HL-60/S4 (cell line): ENCODE results near the gene SETBP1.

Experiments
- in situ Hi-C: fragments of 300-500 bp; cut with MboI; formaldehyde crosslinking; loops from 2 replicates; pipeline ENCODE4 v1.14.3; 2022; ENCODE audit warnings: low sequenced_read_pairs

The SETBP1 gene

DNA sequence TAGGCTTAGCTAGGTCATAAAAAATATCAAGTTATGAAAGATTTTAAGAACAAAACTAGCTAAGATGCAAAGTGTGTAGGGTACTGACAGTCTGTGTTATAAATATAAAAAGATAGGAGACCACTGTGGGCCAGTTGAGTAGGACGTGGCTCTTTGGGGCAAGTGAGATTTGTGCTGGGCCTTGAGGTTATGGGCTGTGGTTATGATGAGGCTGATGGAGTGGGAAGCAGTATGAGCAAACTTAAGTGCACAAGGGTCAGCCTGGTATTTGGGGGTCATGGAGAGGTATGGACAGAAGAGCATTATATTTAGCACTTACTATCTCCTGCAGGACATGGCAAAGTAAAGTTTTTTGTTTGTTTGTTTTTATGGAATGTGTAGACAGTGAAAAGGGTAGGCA is 70.1 kb downstream of the SETBP1 start:
- in situ Hi-C loops = no loop called here

DNA sequence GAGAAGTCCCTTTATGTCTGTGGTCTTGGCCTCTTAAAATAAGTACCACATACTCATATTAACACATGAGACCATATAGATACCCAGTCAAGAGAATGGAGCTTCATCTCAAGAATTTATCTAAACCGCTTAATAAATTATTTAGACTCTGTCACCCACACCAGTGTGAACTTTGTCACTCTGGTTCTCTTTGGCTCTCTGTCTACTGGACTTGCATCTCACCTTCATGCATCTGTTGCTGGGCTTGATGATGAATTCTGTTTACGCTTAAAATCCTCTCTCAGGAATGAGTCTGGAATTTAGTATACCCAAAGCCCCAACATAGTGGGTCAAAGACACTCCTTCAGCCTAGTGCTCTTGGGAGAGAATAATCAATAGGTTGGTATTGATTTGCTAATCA is 73.9 kb downstream of the SETBP1 start:
- in situ Hi-C loops = no loop called here

DNA sequence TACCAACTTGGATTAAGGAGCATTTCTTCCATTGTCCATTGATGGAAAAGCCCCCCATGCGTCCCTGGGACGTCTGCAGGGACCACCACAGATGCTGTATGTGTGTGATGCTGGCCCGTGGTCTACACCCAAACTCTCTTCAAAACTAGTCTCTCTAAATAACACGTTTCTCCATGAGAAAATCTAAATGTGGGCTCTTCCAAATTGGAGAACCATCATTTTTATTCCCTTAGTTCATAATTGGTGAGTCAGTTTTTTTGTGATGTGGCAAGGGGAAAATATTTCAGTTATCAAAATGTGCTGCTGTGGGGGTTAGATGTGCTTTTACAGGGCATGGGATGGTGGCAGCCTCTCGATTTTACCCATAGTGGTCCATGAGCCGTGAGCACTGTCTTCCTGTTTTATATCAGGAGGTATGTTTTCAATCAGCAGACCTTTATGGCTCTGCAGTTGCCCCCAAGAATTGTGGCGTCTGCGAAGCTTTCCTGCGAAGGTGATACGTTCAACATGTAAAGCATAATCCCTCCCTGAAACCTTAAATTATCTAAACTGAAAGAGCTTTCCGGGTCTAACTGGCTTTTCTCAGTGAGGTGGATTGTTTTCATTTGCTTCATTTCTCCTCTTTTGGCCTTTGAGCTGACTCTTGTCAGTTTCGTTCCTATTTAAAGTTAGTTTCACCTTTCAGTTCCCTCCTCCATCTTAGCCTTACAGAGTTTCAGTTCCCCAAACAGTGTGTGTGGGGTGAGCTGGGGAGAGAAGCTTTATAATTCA is 78.4 kb downstream of the SETBP1 start:
- in situ Hi-C loops = no loop called here

DNA sequence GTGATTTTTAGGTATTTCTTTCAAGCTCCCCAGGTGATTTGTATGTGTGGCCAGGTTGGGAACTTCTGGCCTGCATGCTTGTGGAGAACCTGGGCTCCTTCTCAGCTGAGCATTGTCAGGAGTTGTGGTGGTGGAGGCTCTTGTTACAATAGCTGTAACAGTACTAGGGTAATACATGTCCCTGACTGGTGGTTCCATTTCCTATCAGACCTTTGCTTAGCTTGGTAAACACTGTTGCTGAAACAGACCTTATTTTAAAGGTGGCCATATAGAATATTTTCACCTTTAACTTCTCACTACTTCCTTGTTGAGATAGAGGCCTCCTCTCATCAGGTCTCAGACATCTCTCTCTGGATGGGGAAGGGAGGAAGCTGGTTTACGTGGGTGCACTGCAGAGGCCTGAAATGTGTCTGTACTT is 79.2 kb downstream of the SETBP1 start:
- in situ Hi-C loops = no loop called here

DNA sequence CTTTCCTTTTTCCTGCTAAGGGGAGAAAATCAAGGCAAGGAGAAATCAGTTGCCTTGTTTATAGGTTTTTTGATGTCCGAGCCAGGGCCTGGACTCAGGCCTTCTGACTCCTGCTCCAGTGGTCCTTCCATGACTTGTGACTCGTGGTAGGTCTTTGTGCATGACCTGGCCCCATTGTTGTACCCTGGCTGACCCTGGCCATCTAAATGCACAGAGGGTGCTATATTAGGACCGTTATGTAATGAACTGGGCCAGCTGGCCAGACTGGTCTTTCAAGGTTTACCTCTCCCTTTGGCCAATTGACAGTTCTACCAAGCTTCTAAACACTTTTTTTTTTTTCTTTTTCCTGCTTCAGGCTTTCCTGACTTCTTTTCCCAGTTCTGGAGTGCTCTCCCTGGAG is 81.1 kb downstream of the SETBP1 start:
- in situ Hi-C loops = no loop called here

DNA sequence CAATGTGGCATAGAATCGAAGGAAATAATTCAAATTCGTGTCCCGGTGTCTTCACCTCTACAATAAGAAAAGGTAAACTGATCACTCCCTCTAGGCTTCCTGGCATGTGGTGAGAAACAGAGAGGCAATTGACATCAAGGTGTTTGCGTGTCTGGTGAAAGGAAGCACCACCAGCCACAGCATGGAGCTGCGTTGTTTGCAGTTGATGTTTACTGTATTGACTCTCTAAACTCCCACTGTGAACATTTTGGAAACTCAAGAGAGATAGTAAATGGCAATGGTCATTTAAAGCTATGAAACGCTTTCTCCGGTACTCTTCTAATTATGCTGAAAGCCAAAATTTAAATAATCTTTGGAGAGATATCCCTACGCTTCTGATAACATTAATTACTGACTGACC is 82.6 kb downstream of the SETBP1 start:
- in situ Hi-C loops = no loop called here

DNA sequence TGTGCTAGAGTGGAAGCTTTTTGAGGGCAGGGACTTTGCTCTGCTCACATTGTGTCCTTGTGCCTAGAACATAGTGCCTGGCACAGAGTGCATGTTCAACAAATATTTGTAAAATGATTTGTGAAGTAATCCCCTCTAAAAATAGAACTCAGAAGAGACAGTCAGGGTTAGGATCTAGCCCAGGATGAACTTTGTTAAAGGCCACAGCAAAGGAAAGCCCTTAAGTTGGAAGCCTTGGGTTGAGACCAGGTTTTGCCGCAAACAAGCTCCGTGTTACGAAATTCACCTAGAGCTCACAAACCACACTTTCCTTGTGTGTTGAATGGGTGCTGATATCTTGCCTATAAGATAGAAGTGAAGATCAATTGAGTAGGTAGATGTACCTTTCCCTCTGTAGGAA is 84.2 kb downstream of the SETBP1 start:
- in situ Hi-C loops = no loop called here

DNA sequence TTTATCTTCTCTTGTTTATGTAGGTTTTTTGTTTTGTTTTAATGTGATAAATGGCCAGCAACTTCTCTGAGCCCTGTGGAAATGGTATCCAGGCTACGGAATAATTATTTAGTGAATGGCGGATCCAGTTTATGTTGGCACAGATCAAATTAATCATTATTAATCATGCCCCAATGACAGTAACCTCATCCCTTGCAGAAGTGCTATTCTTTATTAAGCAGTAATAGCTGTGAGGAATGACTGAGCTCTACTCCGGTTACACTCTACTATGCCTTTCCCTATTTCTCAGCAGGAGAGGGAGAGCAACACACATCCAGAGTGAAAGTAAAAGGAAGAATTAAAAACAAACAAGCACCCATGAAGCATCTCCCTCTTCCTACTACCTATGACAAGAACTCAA is 84.8 kb downstream of the SETBP1 start:
- in situ Hi-C loops = no loop called here

DNA sequence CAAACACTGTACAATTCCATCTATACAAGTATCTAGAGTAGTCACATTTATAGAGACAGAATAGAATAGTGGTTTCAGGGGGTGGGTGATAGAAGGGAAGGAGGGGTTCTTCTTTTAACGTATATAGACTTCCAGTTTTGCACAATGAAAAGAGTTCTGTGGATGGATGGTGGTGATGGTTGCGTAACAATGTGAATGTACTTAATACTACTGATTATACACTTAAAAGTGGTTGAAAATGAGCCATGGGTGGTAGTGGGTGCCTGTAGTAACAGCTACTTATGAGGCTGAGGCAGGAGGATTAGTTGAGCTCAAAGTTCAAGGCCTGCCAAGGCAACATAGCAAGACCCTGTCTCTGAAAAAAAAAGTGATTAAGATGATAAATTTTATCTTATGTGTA is 85.8 kb downstream of the SETBP1 start:
- in situ Hi-C loops = no loop called here

DNA sequence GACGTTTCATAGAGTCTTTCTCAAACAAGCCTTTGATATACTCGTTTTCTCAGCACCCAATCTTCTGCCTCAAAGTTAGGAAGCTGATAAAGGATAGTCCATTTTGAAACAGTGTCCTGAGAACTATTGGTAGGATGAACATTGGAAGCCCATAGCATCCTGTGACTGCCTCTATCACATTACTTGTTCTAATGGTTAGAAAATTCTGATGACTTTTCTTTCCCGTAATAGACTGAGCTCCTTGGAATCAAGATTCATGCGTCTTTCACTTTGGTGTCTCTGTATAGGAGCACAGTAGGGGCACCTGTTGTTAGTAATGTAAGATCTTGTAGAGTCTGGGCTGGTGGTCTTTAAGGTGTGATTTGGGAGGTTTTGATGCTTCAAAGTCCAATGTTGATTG is 87.1 kb downstream of the SETBP1 start:
- in situ Hi-C loops = no loop called here

DNA sequence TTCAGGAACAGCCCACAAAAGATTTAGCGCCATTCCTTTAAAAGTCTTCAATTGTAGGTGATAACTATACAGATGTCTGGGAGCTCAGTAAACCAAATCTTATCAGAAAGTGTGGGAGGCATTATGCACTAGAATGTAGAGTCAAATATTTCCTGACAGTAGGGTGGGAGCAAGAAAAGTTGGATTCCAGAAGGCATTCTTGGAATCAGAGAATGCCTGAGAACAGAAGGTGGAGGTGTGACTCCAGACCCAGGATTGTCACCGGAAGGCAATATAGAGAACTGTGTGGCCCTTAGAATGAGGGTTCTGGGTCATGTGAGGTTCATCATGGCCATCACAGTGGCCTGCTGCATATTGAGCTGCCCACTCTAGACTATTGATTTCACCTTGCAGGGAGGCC is 90.0 kb downstream of the SETBP1 start:
- in situ Hi-C loops = no loop called here

DNA sequence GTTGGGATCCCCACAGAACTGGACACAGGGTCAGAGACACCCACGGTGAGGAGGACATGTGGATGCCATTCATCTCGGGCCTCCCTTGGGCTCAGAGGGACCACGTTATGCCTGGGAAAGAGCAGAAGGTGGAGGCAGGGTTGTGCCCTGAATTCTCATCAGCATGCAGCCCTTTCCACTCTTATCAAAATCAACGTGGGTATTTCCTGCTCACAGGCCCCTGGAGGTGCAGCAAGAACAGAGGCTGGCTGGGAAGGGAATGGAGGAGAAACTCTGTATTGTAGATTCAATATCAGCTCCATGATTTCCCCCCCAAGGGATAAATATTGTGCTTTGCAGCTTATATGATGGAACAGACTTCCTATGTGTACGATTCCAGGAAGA is 90.9 kb downstream of the SETBP1 start:
- in situ Hi-C loops = no loop called here

DNA sequence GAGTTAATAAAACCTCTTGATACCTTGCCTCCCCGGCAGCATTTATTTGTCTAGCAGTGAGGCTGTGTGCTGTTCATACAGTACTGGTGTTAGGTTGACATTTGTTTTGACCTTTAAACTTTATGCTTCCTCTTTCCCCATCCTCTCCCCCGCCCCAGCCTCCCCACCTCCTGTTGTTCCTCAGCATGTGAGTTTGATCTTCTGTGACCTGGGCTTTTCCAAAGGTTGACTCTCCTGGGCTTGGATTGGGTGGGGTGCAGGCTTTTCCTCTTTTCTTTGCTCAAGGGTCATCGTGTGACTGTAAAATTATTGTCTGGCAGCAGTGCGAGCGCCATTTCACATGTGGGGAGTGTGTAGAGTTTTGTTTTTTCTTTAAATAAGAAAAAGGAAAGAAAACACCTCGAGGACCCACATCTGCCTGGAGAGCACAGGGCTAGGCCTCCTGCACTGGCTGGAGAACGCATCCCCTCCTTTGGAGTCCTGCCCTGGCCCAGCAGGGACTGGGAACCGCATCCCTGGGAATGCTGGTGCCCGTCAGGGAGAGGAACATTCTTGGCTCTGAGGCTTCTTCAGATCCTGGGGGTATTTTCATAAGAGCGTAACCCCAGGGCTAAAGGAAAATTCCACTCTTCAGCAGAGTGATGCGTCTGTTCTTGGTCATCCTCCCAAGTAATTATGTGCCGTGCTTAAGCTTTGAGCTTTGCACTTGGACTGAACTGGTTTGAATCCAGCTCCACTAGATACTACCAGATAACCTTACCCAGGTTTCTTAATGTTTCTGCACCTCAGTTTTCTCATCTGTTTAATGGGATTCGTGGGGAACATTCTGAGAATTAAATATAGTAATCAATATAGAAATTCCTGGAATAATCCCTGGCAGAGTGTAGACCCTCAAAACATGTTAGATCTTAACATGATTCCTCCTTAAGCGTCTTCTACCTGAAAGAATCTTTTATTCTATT is 91.5 kb downstream of the SETBP1 start:
- in situ Hi-C loops = no loop called here

DNA sequence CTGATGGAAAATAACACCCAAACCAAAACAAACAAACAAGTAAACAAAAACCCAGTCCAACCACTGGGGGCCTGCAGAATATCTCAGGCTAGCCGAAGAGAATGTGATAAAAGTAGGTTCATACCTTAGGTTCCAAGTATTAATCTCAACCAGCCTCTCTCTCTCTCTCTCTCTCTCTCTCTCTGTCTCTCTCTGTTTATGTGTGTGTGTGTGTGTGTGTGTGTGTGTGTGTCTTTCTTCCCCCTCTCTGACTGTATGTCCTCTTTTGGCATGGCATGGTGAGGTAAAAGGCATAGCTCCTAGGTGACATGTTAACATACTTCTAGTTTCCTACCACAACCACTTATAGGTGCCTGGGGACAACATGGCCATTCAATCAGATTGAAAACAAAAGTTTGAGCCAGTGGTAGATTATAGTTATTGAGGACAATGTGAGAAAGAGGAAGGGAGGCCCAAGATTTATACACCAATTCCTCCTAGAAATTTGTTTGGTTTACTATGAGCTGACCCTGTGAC is 93.0 kb downstream of the SETBP1 start:
- in situ Hi-C loops = no loop called here

DNA sequence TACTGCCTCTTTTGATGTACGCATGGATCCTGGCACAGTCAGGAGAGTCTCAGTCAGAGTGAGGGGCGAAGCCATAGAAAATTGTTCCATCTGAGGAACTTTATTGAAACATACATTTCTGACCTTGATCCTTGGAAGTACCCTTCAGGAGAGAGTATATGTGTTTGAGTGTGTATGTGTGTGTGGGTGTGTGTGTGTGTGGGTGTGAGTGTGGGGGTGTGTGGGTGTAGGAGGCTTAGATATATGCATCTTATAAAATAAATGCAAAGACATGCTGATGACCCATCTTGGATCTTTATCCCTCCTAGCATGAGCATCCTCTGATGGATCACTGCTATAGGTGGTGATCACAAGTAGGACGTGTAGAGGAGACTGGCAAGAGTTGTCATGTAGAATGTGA is 93.5 kb downstream of the SETBP1 start:
- in situ Hi-C loops = no loop called here

DNA sequence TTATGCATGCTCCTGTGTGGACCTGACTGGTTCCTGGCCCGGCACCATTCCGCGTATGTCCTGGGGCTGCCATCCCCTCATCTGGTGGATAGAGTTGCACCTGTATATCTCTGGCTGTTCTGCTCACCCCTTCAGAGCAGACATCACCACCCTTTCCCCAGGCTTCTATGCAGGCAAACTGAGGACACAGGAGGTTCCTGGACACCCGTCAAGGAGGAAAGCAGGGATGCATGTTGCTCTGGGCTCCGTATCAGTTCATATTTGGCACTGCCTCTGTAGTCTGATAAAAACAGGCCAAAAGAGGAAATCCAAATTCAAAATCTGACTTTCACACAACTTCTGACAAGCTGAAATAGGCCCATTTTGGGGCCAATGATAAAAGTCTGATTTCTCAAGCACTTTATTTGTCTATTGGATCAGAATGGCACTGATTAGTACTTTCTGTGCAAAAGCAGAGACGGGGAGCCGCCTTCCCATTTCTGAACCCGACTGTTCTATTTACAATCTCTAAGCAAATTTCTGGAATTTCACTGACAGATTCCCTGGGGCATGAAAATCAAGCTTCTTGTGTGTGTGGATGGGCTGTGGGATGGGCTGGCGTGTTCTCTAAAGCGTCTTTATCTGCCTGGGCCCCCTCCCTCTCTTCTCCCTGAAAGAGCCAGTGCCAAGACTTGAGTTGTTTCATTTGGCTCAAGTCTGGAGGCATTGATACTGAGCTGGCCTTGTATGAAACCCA is 96.9 kb downstream of the SETBP1 start:
- in situ Hi-C loops = loop anchor here (25.0 kb wide), 1 partner anchor 90 kb away; the partner anchor contains the start of gene SETBP1

DNA sequence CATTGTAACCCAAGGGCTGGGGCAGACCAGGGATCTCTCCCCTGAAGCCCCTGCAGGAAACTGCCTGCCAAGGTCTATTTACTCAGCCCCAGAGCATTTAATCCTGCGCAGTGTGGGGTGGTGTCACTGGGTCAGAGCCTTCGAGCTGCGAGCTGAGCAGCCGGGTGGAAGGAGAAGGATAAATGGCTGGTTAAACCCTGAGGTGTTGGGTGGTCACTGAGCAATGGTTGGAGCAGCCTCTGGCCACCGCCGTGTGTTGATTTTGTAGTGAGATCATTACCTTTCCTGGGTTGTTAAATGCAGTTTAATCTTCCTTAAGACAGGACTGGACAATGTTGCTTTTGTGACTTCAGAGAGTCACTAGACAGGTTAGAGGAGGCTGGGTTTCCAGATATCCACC is 98.1 kb downstream of the SETBP1 start:
- in situ Hi-C loops = loop anchor here (25.0 kb wide), 1 partner anchor 91 kb away; the partner anchor contains the start of gene SETBP1

DNA sequence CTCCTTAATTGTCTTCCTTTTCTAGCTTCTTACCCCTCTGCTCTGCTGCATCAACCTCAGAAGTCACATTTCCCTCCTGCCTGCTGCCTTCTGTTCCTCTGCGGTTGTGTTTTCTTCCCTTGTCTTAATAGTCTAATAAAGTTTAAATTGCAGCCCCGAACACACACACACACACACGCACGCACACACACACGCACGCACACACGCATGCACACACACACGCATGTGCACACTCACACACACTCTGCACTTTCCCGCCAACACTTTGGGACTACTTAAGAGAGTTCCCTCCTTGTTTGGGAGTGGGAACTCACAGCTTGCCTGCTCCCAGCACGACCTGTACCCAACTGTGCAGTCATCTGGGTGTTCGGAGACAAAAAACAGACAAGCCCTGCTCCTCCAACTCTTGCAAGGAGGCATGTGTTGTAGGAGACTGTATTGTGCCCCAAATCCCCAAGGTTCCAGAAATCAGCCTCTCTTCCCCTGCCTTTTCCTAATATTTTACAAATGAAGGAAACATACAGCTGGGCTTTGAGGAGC is 99.1 kb downstream of the SETBP1 start:
- in situ Hi-C loops = loop anchor here (25.0 kb wide), 1 partner anchor 93 kb away; the partner anchor contains the start of gene SETBP1

DNA sequence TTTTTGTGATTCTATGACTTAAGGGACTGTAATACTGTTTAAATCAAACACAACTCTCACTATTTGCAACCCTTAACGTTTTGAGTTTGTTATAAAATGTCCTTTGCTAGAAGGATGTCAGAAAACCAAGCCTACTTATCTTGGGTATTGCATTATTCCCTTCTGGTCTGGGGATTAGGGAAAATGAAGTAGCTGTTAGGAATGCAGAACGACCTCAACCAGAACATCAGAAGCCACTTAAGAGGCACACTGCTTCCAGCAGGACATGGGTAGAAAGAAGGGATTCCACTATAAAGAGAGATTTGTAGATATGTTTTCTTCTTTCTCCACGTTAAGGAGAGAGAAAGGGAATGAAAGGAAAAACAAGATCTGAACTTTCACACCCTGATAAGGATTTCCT is 101.2 kb downstream of the SETBP1 start:
- in situ Hi-C loops = loop anchor here (25.0 kb wide), 1 partner anchor 95 kb away; the partner anchor contains the start of gene SETBP1

DNA sequence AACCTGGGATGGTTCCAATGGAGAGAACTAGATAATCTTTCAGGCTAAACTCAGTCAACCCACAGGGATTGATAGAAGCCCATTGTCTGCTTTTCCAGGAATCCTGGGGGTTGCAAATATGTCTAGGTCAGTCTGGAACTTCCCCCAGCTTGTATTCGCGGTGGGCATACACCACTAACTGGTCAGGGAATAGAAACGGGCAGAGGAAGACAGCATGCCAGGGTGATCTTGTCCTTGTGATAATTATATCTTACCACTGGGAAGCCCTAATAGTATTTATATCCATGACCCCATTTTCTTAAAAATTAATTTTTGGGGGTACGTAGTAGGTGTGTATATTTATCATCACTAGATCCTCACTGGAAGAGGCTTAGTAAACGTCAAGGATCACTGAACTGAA is 101.9 kb downstream of the SETBP1 start:
- in situ Hi-C loops = loop anchor here (25.0 kb wide), 1 partner anchor 95 kb away; the partner anchor contains the start of gene SETBP1
